Measurements from ENCODE around the gene SYT1. TPM values are rescaled to one million over a fixed set of nuclear protein-coding genes. Genes with fewer than 3 reads are reported as not detected.

SYT1 gene
- total and polyA plus RNA-seq, 2 of the 8 experiments (the other 6 are each of a cell fraction or from before 2014, with no cell fraction given) = 11.0 to 34.6 TPM

- DNase-seq (ENCODE audit: low read depth in 1 of 2, low spot score in 2 of 2) (no peak), FAIRE-seq (no peak)
- Histone ChIP-seq H3K4ac (replicated peaks; ENCODE audit: insufficient read length, low read depth, low read length) (no peak overlapping the region), H2BK20ac (ENCODE audit: low read length) (no peak overlapping the region), H2BK12ac (ENCODE audit: low read depth, low read length) (no peak overlapping the region), H2BK120ac (replicated peaks; ENCODE audit: low read depth, low read length) (no peak overlapping the region), H2AFZ (ENCODE audit: low read length) (no peak overlapping the region), H4K8ac (ENCODE audit: extremely low read depth, insufficient read depth, low read length) (no peak overlapping the region), H3K4me2 (ENCODE audit: insufficient read depth in 1 of 2, low read depth in 2 of 2, low read length in 2 of 2) (no peak overlapping the region), H3K9me3 (ENCODE audit: insufficient read depth in 2 of 2, low read depth in 1 of 2, low read length in 1 of 2) (no peaks in the 10 kb centered on the region), H3K27ac (ENCODE audit: low read depth, low read length) (no peak overlapping the region), H3K23me2 (ENCODE audit: low read depth, low read length) (no peaks in the 10 kb centered on the region), H3K4me1 (replicated peaks in 1 of 4; ENCODE audit: control insufficient read depth in 3 of 4, insufficient read depth in 4 of 4, low read length in 3 of 4) (no peaks in the 10 kb centered on the region), H3K4me3 (ENCODE audit: extremely low read depth in 1 of 4, insufficient read depth in 2 of 4, low read depth in 3 of 4, low read length in 4 of 4) (no peak overlapping the region), H2BK15ac (ENCODE audit: low read length) (no peak overlapping the region), H2AK5ac (ENCODE audit: low read depth, low read length) (no peak overlapping the region), H3K23ac (ENCODE audit: insufficient read length) (no peak overlapping the region), H4K5ac (ENCODE audit: insufficient read length, low read depth, low read length) (no peak overlapping the region), H4K20me1 (replicated peaks in 1 of 2; ENCODE audit: control insufficient read depth in 1 of 2, insufficient read depth in 2 of 2, low read length in 2 of 2) (no peaks in the 10 kb centered on the region), H3K9ac (replicated peaks in 1 of 4; ENCODE audit: extremely low read depth in 1 of 4, low read depth in 3 of 4, low read length in 3 of 4) (no peak overlapping the region), H4K91ac (replicated peaks; ENCODE audit: insufficient read length, low read length) (no peak overlapping the region), H3K27me3 (replicated peaks in 1 of 4; ENCODE audit: control insufficient read depth in 3 of 4, extremely low read depth in 1 of 4, insufficient read depth in 3 of 4, low read length in 3 of 4) (no peaks in the 10 kb centered on the region), H3K36me3 (ENCODE audit: control insufficient read depth in 2 of 4, insufficient read depth in 4 of 4, low read length in 3 of 4) (peaks cover 0 to 23% (median 6%) of the 10 kb centered on the region in 4 experiments; a peak in 4 of 8 replicates), H3K56ac (replicated peaks; ENCODE audit: insufficient read length, low read depth, low read length) (no peak overlapping the region), H3K18ac (ENCODE audit: extremely low read depth, low read length) (no peak overlapping the region), H2BK5ac (ENCODE audit: low read depth, low read length) (no peak overlapping the region), H3K14ac (ENCODE audit: insufficient read length) (no peak overlapping the region), H3K79me2 (ENCODE audit: control insufficient read depth in 1 of 2, insufficient read depth in 2 of 2, low read length in 2 of 2) (no peaks in the 10 kb centered on the region), H3K79me1 (ENCODE audit: low read depth, low read length) (no peaks in the 10 kb centered on the region)
- ChIA-PET CTCF (ENCODE audit: partially characterized antibody) (no interaction called here), POLR2A (ENCODE audit: partially characterized antibody) (no interaction called here)
- WGBS, 2 experiments (ENCODE audit: extremely low coverage in 1 of 2, insufficient coverage in 1 of 2, insufficient read length in 1 of 2, insufficient replicate concordance in 2 of 2, low coverage in 1 of 2, low lambda C conversion rate in 2 of 2, missing lambda C conversion rate in 1 of 2) = 80% methylated on average over 4 of the region's 4 CpGs; no CpG with 5 or more reads in 1 of the 2 experiments
- TF ChIP-seq CTCF (IDR thresholded peaks at IDR 0.05; ENCODE audit: control extremely low read depth in 1 of 3, insufficient read depth in 1 of 3, low read depth in 1 of 3, low read length in 3 of 3) (no peak), CTBP2 (IDR thresholded peaks at IDR 0.05; ENCODE audit: borderline replicate concordance, insufficient read depth, insufficient read length, low read length) (no peak), ZNF274 (IDR thresholded peaks at IDR 0.05; ENCODE audit: borderline replicate concordance, extremely low read depth, low read length) (no peak), BCL11A (IDR thresholded peaks at IDR 0.05; ENCODE audit: low read depth in 2 of 2, low read length in 2 of 2) (no peak), EZH2 (IDR thresholded peaks at IDR 0.05; ENCODE audit: low read depth, low read length, severe bottlenecking) (no peak), TCF12 (IDR thresholded peaks at IDR 0.05; ENCODE audit: low read depth, low read length) (no peak), RXRA (IDR thresholded peaks at IDR 0.05; ENCODE audit: insufficient read depth, low read depth, low read length) (no peak), MAFK (IDR thresholded peaks at IDR 0.05; ENCODE audit: low read depth, low read length) (no peak), HDAC6 (IDR thresholded peaks at IDR 0.05; ENCODE audit: low read depth, low read length) (no peak), TAF1 (IDR thresholded peaks at IDR 0.05; ENCODE audit: low read depth, low read length) (no peak), SP2 (IDR thresholded peaks at IDR 0.05; ENCODE audit: low read length) (no peak), CBX8 (IDR thresholded peaks at IDR 0.05; ENCODE audit: borderline replicate concordance, low read depth, low read length) (no peak)
Measured at GRCh38 chr12:79296871-79297270, 432.3 kb downstream of the SYT1 start.

Measured in H1 (cell line).